Measurements from ENCODE around the gene ACTL10. TPM values are rescaled to one million over a fixed set of nuclear protein-coding genes. Genes with fewer than 3 reads are reported as not detected.

Gene ACTL10
- total and polyA plus RNA-seq, 2 experiments from 2014 or later, result 0.71 to 1.9 TPM

DNA sequence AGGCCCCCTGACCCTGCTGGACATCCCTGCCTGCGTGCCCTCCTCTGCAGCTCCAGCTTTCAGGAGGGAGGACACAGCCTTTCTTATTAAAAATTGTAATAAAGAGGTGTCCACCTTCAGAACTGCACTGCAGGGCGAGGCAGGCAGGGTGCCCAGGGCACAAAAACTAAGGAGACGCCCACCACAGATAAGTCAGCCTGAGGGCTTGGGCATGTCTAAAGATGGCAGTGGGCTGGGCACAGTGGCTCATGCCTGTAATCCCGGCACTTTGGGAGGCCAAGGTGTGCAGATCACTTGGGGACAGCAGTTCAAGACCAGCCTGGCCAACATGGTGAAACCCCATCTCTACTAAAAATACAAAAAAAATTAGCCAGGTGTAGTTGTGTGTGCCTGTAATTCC lies 11.6 kb upstream of the ACTL10 start:
- Mint-ChIP-seq H3K4me1 (peaks cover 16% of the 10 kb centered on the region; the same call in 2 of the 3 replicates), H3K27me3 (ENCODE audit: insufficient read depth, low read depth, poor library complexity) (peaks cover 7% of the 10 kb centered on the region), H3K36me3 (ENCODE audit: low read depth) (no peaks in the 10 kb centered on the region; the same call in 2 of the 3 replicates), H3K4me3 (no peak overlapping the region), H3K9me3 (no peaks in the 10 kb centered on the region; the same call in 2 of the 3 replicates), H3K27ac (no peak overlapping the region)
- H3K36me3 ChIP-seq (ENCODE audit: insufficient read depth), result no peaks in the 10 kb centered on the region
- ATAC-seq, result no peak
- no peak overlapping the region for H3K4me2 ChIP-seq
- H3K4me1 ChIP-seq (ENCODE audit: insufficient read depth), result no peaks in the 10 kb centered on the region; the same call in 1 of the 2 replicates
- no peak for DNase-seq (ENCODE audit: low spot score)
- H4K20me1 ChIP-seq (replicated peaks; ENCODE audit: insufficient read depth), result no peaks in the 10 kb centered on the region
- H3F3A ChIP-seq (replicated peaks; ENCODE audit: low read depth), result no peaks in the 10 kb centered on the region
- no peaks in the 10 kb centered on the region for H3K79me2 ChIP-seq (replicated peaks; ENCODE audit: insufficient read depth)
- H3K4me3 ChIP-seq, result no peak overlapping the region
- TF ChIP-seq EZH2phosphoT487 (IDR thresholded peaks at IDR 0.05; ENCODE audit: unreplicated experiment), result no peak
- TF ChIP-seq POLR2AphosphoS5 (IDR thresholded peaks at IDR 0.05; ENCODE audit: low read depth), result no peak
- TF ChIP-seq, protein P1, sequence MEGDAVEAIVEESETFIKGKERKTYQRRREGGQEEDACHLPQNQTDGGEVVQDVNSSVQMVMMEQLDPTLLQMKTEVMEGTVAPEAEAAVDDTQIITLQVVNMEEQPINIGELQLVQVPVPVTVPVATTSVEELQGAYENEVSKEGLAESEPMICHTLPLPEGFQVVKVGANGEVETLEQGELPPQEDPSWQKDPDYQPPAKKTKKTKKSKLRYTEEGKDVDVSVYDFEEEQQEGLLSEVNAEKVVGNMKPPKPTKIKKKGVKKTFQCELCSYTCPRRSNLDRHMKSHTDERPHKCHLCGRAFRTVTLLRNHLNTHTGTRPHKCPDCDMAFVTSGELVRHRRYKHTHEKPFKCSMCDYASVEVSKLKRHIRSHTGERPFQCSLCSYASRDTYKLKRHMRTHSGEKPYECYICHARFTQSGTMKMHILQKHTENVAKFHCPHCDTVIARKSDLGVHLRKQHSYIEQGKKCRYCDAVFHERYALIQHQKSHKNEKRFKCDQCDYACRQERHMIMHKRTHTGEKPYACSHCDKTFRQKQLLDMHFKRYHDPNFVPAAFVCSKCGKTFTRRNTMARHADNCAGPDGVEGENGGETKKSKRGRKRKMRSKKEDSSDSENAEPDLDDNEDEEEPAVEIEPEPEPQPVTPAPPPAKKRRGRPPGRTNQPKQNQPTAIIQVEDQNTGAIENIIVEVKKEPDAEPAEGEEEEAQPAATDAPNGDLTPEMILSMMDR (conservative IDR thresholded peaks at IDR 0.05; ENCODE audit: low read depth in 2 of 2), result no peak
- no peak for TF ChIP-seq JUNB (IDR thresholded peaks at IDR 0.05; ENCODE audit: unreplicated experiment)
- no peak for TF ChIP-seq ZNF331 (CRISPR knock-in tag; IDR thresholded peaks at IDR 0.05; ENCODE audit: low read depth)
- TF ChIP-seq STAT1 (IDR thresholded peaks at IDR 0.05; ENCODE audit: unreplicated experiment), result no peak
- no peak for TF ChIP-seq NANOG (IDR thresholded peaks at IDR 0.05; ENCODE audit: borderline replicate concordance)
- TF ChIP-seq, protein P2, sequence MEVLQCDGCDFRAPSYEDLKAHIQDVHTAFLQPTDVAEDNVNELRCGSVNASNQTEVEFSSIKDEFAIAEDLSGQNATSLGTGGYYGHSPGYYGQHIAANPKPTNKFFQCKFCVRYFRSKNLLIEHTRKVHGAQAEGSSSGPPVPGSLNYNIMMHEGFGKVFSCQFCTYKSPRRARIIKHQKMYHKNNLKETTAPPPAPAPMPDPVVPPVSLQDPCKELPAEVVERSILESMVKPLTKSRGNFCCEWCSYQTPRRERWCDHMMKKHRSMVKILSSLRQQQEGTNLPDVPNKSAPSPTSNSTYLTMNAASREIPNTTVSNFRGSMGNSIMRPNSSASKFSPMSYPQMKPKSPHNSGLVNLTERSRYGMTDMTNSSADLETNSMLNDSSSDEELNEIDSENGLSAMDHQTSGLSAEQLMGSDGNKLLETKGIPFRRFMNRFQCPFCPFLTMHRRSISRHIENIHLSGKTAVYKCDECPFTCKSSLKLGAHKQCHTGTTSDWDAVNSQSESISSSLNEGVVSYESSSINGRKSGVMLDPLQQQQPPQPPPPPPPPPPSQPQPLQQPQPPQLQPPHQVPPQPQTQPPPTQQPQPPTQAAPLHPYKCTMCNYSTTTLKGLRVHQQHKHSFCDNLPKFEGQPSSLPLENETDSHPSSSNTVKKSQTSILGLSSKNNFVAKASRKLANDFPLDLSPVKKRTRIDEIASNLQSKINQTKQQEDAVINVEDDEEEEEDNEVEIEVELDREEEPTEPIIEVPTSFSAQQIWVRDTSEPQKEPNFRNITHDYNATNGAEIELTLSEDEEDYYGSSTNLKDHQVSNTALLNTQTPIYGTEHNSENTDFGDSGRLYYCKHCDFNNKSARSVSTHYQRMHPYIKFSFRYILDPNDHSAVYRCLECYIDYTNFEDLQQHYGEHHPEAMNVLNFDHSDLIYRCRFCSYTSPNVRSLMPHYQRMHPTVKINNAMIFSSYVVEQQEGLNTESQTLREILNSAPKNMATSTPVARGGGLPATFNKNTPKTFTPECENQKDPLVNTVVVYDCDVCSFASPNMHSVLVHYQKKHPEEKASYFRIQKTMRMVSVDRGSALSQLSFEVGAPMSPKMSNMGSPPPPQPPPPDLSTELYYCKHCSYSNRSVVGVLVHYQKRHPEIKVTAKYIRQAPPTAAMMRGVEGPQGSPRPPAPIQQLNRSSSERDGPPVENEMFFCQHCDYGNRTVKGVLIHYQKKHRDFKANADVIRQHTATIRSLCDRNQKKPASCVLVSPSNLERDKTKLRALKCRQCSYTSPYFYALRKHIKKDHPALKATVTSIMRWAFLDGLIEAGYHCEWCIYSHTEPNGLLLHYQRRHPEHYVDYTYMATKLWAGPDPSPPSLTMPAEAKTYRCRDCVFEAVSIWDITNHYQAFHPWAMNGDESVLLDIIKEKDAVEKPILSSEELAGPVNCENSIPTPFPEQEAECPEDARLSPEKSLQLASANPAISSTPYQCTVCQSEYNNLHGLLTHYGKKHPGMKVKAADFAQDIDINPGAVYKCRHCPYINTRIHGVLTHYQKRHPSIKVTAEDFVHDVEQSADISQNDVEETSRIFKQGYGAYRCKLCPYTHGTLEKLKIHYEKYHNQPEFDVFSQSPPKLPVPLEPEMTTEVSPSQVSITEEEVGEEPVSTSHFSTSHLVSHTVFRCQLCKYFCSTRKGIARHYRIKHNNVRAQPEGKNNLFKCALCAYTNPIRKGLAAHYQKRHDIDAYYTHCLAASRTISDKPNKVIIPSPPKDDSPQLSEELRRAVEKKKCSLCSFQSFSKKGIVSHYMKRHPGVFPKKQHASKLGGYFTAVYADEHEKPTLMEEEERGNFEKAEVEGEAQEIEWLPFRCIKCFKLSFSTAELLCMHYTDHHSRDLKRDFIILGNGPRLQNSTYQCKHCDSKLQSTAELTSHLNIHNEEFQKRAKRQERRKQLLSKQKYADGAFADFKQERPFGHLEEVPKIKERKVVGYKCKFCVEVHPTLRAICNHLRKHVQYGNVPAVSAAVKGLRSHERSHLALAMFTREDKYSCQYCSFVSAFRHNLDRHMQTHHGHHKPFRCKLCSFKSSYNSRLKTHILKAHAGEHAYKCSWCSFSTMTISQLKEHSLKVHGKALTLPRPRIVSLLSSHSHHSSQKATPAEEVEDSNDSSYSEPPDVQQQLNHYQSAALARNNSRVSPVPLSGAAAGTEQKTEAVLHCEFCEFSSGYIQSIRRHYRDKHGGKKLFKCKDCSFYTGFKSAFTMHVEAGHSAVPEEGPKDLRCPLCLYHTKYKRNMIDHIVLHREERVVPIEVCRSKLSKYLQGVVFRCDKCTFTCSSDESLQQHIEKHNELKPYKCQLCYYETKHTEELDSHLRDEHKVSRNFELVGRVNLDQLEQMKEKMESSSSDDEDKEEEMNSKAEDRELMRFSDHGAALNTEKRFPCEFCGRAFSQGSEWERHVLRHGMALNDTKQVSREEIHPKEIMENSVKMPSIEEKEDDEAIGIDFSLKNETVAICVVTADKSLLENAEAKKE (CRISPR knock-in tag; IDR thresholded peaks at IDR 0.05), result no peak
- no peaks in the 10 kb centered on the region for H3K9me2 ChIP-seq (ENCODE audit: insufficient read depth)
- no peaks in the 10 kb centered on the region for H3K27me3 ChIP-seq (ENCODE audit: insufficient read depth)
- H3K27ac ChIP-seq (ENCODE audit: low read depth), result no peak overlapping the region
- H2AFZ ChIP-seq, result no peak overlapping the region

Data from GM23338 (cell line).